Activated T-helper 1 cell treated with Interleukin-2 at 50 U/mL for 16 hours (primary cell): ENCODE data around the gene CELSR2.

Experiments used
- DNase-seq: peaks from one replicate; pipeline ENCODE4 v3.0.0-alpha.2; 2020; ENCODE audit warnings: low read depth

CELSR2 gene

DNA sequence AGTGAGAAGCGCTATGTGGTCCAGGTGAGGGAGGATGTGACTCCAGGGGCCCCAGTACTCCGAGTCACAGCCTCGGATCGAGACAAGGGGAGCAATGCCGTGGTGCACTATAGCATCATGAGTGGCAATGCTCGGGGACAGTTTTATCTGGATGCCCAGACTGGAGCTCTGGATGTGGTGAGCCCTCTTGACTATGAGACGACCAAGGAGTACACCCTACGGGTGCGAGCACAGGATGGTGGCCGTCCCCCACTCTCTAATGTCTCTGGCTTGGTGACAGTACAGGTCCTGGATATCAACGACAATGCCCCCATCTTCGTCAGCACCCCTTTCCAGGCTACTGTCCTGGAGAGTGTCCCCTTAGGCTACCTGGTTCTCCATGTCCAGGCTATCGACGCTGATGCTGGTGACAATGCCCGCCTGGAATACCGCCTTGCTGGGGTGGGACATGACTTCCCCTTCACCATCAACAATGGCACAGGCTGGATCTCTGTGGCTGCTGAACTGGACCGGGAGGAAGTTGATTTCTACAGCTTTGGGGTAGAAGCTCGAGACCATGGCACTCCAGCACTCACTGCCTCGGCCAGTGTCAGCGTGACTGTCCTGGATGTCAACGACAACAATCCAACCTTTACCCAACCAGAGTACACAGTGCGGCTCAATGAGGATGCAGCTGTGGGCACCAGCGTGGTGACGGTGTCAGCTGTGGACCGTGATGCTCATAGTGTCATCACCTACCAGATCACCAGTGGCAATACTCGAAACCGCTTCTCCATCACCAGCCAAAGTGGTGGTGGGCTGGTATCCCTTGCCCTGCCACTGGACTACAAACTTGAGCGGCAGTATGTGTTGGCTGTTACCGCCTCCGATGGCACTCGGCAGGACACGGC lies 2.2 kb downstream of the CELSR2 start:
- no peak for DNase-seq

DNA sequence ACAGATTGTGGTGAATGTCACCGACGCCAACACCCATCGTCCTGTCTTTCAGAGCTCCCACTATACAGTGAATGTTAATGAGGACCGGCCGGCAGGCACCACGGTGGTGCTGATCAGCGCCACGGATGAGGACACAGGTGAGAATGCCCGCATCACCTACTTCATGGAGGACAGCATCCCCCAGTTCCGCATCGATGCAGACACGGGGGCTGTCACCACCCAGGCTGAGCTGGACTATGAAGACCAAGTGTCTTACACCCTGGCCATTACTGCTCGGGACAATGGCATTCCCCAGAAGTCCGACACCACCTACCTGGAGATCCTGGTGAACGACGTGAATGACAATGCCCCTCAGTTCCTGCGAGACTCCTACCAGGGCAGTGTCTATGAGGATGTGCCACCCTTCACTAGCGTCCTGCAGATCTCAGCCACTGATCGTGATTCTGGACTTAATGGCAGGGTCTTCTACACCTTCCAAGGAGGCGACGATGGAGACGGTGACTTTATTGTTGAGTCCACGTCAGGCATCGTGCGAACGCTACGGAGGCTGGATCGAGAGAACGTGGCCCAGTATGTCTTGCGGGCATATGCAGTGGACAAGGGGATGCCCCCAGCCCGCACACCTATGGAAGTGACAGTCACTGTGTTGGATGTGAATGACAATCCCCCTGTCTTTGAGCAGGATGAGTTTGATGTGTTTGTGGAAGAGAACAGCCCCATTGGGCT lies 3.0 kb downstream of the CELSR2 start:
- no peak for DNase-seq

DNA sequence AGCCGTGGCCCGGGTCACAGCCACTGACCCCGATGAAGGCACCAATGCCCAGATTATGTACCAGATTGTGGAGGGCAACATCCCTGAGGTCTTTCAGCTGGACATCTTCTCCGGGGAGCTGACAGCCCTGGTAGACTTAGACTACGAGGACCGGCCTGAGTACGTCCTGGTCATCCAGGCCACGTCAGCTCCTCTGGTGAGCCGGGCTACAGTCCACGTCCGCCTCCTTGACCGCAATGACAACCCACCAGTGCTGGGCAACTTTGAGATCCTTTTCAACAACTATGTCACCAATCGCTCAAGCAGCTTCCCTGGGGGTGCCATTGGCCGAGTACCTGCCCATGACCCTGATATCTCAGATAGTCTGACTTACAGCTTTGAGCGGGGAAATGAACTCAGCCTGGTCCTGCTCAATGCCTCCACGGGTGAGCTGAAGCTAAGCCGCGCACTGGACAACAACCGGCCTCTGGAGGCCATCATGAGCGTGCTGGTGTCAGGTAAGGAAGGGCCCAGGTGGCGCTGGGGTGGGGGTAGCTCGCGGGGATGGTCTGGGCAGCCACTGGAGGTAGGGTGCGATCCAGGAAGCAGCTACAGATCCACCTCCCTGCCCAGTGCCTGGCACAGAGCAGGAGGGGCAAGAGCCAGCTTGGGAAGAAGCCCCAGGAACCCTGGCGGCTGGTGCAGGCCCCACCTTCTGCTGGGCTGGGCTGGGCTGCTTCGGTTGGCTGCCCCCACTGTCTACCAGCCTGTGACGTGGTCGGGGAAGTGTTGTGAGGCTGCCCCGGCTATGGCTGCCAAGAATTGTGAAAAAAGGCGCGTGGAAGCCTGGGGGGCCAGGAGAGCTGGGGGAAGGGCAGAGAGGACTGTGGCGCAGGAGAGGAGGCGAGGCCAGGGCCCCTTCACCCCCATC lies 3.8 kb downstream of the CELSR2 start:
- DNase-seq: no peak

DNA sequence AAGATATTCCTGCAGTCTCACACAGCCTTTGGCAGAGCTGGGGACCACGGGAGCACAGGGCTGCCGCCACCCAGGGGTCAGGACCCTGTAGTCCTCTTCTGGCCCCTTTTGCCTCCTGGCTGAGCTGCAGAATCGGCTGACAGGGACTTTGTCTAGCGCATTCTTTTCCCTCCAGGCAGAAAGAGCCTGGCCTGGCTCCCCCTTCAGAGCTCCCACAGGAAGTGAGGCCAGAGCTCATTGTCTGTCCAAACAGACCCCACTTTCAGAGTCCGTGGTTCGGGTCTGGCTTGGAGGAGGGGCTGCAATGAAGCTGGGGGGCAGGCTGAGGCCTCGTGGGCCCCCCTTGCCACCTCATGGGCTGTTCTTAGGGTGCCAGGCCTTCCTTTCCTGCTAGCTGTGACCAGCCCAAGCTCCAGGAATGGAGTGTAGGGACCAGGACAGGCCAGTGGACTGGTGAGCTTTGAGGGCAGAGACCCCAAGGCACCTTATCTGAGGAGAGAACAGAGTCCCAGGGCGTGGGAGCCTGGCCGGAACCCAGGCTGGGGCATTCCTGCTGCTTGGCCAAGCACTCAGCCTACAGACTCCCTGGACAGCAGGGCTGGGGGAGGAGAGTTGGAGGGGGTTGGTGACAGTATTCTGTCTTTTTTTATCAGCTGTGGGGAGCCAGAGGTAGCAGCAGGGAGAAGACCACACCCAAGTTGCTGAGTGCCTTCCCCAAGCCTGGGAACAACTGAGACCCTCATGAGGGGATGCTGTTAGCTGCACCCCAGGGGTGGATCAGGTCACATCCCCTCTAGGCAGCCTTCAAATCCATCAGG lies 4.7 kb downstream of the CELSR2 start:
- DNase-seq: no peak

DNA sequence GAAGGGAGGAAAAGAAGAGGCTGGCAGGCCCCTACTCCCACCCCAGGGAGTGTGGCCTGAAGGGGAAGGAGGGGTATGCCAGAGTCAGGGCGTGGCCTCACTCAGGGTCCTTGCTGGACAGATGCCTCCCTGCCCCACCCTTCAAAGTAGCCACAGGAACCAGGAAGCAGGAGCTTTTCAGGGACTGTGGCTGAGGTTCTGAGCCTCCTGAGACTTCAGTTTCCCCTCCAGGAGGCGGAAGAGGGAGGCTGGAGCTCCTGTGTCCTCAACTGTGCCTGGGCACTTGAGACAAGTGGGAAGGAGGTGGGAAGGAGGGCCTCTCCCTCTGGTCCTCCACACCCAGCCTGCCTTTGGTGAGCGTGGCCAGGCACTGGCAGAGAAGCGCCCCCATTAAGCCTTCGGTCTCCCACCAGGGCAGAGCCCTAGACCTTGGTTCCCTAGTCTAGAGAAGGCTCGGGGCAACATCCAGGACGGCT lies 5.3 kb downstream of the CELSR2 start:
- DNase-seq: no peak

DNA sequence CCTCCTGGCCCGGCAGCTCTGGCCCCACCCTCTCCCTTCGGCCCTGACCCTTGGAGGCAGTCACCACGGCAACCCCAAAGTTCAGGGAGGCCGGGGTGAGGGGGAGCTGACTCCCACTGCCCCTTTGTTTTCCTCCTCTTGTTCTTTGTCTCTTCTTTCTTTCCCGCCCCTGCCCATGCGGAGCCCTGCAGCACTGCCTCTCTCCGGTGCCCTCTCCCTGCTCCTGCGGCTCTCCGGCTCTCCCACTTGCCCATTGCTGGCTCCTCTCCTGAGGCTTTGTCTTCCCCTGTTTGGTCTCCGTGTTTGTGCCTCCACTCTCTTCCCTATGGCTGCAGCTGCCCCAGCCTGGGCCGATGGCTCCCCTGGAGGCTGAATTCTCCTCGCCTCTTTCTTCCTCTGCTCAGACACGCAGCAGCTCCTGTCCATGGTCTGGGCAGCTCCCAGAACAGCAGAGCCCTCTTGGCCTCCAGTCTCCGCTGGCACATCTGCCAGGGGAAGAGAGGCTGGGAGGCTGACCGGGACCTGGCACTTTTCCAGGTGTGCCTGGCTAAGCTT lies 5.8 kb downstream of the CELSR2 start:
- no peak for DNase-seq

DNA sequence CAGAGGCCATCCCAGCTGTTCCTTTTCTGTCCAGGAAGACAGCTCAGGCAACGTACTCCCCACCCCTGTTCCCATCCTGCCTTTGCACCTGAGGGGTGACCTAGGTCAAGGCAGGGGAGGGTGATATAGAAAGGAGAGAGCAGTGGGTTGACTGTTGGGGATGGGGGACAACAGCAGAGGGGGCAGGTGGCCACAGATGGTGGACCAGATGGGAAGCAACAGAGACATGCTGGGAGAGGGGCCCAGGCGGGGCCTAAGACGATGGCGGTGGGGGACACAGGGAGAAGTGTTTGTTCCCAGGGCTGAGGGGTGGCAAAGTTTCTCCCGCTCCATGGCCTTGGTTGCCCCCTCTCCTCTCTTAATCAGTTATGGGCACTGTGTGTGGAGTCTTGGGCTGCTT lies 6.3 kb downstream of the CELSR2 start:
- DNase-seq: no peak

DNA sequence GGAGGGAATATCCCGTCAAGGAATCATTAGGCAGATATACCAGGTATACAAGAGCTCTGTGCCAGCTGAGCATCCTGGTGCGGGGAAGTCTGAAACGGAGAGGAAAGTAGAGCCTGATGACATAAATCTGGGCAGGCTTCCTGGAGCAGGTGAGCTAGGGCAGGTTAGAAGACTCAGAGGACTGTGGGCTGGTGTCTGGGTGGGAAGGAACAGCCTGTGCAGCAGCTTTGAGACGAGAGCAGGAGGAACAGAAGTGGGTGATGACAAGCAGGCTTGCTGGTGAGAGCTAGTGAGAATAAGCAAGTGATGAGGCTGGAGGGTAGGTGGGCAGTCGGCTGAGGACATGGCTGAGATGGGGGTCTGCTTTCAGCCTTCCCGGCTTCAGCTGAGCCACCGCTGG lies 6.7 kb downstream of the CELSR2 start:
- DNase-seq: no peak

DNA sequence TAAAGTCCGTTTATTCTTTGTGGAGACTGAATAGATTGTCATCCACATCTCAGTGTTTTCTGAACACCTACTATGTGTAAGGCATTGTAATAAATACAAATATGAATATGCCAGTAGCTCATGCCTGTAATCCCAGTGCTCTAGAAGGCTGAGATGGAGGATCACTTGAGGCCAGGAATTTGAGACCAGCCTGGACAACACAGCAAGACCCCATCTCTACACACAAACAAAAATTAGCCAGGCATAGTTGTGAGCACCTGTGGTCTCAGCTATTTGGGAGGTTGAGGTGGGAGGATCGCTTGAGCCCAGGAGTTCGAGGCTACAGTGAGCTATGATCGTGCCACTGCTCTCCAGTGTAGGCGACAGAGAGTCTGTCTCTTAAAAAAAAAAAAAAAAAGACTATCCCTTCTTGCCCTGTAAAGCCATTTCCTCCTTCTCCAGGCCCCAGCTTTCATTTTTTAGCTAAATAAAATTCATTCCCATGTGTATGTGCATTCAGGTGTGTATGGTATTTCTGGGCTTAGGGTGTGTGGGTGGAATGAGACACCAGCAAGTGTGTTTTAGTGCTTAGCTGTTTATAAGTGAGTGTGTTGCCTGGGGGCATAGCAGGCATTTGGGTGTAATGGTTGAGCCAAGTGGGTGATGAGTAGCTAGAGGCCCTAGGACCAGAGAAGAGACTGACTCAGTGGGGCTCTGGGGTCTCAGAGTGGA lies 7.8 kb downstream of the CELSR2 start:
- no peak for DNase-seq

DNA sequence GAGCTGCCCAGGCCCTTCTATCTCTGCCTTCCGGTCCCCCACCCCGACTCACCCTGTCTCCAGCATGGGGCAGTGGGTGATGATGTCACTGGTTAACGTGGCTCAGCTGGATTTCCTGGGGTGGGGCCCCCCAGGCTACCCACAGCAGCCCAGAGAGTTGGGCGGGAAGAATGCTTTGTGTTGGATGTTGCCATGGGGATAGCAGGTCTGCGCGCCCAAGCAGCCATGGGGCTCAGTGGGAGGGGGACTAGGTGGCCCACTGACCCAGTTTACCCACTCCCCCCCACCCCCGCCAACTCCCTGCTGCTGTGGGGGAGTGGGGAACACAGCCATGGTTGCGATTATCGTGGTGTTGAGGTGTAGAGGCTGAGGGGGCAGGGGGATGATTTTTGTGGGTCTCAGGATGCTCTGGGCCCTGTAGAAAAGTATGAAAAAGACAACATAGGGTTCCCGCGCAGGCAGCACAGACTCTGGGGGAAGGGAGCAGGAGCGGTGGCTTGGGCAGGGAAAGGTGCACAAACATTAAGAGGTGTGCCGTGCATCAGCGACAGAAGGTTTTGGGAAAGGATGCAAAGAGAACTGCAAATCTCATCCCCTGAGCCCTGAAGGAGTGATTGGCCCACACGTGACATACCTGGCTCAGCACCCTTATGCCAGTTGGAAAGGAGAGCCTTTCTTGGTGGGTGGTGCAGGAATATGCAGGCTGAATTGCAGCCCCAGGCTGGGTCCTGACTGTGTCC lies 8.5 kb downstream of the CELSR2 start:
- no peak for DNase-seq

DNA sequence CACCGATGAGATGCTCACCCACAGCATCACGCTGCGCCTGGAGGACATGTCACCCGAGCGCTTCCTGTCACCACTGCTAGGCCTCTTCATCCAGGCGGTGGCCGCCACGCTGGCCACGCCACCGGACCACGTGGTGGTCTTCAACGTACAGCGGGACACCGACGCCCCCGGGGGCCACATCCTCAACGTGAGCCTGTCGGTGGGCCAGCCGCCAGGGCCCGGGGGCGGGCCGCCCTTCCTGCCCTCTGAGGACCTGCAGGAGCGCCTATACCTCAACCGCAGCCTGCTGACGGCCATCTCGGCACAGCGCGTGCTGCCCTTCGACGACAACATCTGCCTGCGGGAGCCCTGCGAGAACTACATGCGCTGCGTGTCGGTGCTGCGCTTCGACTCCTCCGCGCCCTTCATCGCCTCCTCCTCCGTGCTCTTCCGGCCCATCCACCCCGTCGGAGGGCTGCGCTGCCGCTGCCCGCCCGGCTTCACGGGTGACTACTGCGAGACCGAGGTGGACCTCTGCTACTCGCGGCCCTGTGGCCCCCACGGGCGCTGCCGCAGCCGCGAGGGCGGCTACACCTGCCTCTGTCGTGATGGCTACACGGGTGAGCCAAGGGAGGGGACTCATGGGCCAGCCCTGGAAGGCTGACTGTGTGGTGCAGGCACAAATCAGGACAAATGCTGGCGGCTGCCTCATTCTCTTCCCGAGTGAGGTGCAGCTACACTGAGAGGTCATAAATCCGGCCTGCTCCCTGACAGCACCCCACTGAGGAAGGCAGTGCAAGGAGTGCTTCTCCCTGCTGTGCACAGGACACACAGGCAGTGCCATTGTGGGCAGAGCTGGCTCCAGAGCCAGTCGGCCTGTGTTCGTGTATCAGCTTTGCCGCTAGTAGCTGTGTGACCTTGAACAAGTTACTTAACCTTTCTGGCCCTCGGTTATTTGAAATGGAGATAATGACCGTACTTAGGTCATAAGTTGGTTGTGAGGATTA lies 9.4 kb downstream of the CELSR2 start:
- DNase-seq: no peak

DNA sequence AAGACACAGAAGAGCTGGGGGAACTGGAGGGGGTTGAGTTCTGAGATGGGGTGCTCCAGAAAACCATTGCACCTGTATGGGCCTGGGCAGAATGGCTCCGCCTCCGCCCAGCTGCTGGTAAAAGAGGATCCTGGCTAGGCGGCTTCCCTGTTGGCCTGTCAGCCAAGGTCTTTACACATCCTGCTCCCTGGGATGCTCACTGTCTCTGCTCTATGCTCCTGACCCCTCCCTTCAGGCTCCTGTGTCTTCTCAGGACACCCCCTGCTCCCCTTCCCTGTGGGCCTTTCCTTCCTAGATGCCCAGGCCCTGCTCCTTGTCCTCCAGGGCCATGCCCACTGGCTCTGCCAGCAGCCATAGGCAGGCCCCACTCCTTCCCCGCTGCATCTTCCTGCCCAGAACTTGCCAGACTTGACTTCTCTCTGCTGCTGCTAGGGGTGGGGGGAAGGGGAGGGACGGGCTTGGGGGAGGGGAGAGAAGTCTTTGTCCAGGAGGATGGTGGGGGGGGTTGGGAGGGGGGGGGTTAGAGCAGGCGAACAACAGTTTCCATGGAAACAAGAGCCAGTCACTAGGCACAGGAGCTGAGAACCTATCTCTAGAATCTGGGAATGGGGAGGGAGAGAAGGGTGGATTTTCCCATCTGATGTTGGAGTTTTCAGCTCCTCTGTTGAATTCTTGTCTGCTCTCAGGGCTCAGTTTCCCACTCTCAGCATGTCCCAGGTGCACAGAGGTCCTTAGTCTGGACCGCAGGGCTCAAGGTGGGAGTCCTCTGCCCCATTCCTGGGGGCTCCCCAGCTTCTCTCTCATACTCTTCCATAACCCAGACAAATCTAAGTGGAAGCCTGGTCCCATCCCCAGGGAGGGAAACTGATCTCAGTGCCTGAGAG lies 10.6 kb downstream of the CELSR2 start:
- no peak for DNase-seq

DNA sequence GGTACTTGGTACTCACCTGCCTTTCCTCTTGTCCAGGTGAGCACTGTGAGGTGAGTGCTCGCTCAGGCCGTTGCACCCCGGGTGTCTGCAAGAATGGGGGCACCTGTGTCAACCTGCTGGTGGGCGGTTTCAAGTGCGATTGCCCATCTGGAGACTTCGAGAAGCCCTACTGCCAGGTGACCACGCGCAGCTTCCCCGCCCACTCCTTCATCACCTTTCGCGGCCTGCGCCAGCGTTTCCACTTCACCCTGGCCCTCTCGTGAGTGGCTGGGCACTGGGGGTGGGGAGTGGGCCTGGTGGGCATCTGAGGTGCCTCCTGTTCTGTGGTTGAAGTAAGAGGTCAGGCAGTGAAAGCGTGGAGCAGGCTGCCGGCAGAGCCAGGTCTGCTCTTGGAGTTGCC lies 11.7 kb downstream of the CELSR2 start:
- DNase-seq: no peak

DNA sequence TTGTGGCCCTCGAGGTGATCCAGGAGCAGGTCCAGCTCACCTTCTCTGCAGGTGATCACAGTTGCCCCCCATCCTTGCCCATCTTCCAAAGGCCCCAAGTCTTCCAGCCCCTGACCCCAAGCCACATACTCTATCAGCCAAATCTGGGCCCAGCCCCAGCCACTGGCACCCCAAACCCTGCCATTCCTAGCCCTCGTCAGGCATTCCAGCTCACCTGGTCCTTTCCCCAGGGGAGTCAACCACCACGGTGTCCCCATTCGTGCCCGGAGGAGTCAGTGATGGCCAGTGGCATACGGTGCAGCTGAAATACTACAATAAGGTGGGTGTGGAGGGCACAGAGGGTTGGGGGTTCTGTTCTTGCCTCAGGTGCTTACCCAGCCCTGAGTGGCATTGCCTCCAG lies 12.2 kb downstream of the CELSR2 start:
- no peak for DNase-seq

DNA sequence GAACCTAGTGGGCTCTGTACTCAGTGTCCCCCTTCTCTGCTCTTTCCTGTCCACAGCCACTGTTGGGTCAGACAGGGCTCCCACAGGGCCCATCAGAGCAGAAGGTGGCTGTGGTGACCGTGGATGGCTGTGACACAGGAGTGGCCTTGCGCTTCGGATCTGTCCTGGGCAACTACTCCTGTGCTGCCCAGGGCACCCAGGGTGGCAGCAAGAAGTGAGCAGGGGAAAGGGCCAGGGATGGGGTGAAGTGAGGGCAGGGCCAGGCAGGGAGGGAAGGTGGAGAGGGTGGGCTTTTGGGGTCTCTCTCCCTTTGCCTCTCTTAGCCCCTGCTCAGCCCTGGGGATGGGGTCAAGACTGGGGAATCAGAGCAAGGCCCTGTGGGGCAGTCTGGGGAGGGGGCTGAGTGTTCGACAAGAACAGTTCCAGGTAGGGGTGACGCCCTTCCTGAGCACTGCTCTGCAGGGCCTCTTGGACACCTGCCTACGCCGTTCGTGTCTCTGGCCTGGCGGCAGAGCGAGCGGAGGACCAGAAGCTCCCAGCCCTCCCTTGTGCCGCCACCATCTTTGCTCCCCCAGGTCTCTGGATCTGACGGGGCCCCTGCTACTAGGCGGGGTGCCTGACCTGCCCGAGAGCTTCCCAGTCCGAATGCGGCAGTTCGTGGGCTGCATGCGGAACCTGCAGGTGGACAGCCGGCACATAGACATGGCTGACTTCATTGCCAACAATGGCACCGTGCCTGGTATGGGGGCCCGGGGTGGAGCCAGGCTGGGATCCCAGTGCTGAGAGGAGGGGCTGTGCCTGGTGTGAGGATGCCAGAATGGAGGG lies 13.1 kb downstream of the CELSR2 start:
- DNase-seq: no peak

DNA sequence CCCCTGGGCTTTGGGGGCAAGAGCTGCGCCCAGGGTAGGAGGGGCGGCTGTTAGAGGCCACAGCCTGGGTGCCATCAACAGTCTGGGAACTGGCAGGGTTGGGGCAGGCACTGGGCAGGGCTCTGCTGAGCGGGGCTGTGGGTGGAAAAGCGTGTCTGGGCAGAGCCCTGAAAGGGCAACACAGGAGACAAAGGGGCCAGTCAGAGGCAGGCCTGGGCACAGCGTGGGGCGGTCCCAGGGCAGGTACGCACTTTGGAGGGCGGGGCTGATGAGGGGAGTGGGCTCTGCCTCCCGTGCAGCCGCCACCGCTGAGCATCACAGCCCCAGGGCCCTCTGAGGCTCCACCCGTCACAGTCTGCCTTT lies 13.9 kb downstream of the CELSR2 start:
- DNase-seq: no peak
